ENCODE results near the gene FGF22.

The FGF22 gene

DNA sequence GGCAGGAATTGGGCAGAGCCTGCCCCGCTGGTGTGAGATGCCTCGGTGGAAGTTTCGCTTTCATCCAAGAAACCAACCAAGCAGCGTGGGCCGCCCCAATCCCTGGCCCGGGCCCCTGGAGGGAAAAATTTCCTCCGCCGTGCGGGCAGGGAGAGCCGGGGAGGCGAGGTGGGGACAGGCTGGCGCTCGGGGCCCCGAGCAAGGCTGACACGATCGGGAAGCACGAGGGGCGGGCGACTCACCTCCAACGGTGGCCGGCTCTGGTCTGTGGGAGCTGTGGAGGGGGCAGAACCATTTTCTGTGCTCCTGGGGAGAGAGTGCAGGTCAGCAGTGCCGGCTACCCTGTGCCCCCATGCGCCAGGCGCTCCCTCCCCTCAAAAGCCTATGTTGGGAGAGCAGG is 12.3 kb downstream of the FGF22 start:
- TF ChIP-seq, protein P1, sequence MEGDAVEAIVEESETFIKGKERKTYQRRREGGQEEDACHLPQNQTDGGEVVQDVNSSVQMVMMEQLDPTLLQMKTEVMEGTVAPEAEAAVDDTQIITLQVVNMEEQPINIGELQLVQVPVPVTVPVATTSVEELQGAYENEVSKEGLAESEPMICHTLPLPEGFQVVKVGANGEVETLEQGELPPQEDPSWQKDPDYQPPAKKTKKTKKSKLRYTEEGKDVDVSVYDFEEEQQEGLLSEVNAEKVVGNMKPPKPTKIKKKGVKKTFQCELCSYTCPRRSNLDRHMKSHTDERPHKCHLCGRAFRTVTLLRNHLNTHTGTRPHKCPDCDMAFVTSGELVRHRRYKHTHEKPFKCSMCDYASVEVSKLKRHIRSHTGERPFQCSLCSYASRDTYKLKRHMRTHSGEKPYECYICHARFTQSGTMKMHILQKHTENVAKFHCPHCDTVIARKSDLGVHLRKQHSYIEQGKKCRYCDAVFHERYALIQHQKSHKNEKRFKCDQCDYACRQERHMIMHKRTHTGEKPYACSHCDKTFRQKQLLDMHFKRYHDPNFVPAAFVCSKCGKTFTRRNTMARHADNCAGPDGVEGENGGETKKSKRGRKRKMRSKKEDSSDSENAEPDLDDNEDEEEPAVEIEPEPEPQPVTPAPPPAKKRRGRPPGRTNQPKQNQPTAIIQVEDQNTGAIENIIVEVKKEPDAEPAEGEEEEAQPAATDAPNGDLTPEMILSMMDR (IDR thresholded peaks at IDR 0.05; ENCODE audit: borderline replicate concordance, insufficient read depth, low read depth, low read length): no peak
- no peak overlapping the region for H3K4me3 ChIP-seq (ENCODE audit: low read depth, low read length)

DNA sequence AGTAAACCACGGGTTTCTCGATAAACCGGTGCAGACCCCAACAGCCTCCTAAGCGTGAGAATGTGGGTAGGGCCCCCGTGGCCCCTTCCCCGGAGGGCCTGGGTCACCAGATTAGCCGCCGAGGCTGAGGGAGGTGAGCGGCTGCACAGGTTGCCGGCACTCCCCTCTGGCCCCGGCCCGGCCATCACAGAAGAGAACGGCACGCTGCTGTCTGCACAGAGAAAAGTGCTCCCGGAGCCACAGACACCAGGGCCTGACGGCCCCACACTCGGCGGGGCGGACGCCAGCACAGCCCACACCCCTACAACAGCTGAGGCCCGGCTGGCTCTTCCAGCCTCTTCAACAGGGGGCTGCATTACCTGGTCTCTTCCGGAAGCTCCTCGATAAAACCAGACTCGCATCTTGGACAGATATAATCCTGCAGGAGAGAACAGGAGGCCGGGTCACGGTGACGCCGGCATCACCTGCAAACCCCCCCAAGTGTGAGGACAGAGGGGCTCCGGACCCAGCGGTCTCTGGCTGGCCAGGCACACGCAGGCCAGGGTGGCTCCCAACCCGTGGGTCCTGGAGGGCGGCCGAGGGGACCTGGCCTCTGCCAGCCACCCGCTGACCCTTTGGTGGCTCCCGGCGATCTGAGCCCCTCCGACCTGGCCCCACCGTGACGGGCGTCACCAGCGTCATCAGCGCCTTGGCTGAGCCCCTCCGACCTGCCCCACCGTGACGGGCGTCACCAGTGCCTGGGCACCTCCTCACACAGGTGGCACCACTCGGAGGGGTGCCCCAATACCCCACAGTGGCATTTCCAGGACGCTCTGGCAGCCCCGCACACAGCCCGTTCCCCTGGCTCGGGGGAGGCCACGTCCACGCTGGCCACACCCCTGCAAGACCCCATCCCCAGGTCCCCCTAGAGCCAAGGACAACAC is 13.0 kb downstream of the FGF22 start:
- no peak overlapping the region for H3K4me3 ChIP-seq (ENCODE audit: low read depth, low read length)
- TF ChIP-seq, protein P1 (IDR thresholded peaks at IDR 0.05; ENCODE audit: borderline replicate concordance, insufficient read depth, low read depth, low read length): no peak

DNA sequence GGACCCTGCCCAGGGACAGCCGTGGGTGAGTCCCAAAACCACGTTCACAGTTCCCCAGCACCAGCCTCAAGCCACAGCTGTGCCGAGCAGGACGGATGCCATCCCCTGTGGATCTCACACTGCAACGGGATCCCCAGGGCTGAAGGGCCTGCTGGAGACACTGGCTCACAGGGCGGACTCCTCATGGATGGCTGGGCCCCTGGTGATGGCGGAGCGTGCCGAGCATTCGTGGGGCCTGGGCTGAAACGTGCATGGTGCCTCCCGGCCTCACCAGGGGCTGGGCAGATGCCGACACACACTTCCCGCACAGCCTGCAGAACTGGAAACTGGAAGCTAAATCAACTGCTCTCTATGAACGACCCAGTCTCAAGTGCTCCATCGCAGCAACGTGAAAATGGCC is 13.7 kb downstream of the FGF22 start:
- TF ChIP-seq, protein P1 (IDR thresholded peaks at IDR 0.05; ENCODE audit: borderline replicate concordance, insufficient read depth, low read depth, low read length): no peak
- H3K4me3 ChIP-seq (ENCODE audit: low read depth, low read length): no peak overlapping the region

DNA sequence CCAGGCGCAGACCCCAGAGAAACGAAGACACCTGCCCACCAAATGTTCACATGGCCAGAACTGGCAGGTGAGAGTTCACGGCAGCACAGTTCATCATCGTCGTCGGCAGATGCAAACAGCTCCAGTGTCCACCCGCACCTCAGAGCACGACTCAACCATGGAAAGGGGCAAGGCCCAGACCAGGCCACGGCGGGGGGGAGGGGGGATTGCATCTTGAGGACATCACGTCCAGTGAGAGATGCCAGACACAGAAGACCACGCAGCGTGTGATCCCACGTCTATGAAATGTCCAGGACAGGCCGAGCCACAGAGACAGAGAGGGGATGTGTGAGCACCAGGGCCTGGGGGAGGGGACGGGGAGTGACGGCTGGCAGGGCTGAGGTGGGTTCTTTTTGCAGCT is 16.0 kb downstream of the FGF22 start:
- H3K4me3 ChIP-seq (ENCODE audit: low read depth, low read length): no peak overlapping the region
- TF ChIP-seq, protein P1 (IDR thresholded peaks at IDR 0.05; ENCODE audit: borderline replicate concordance, insufficient read depth, low read depth, low read length): no peak

DNA sequence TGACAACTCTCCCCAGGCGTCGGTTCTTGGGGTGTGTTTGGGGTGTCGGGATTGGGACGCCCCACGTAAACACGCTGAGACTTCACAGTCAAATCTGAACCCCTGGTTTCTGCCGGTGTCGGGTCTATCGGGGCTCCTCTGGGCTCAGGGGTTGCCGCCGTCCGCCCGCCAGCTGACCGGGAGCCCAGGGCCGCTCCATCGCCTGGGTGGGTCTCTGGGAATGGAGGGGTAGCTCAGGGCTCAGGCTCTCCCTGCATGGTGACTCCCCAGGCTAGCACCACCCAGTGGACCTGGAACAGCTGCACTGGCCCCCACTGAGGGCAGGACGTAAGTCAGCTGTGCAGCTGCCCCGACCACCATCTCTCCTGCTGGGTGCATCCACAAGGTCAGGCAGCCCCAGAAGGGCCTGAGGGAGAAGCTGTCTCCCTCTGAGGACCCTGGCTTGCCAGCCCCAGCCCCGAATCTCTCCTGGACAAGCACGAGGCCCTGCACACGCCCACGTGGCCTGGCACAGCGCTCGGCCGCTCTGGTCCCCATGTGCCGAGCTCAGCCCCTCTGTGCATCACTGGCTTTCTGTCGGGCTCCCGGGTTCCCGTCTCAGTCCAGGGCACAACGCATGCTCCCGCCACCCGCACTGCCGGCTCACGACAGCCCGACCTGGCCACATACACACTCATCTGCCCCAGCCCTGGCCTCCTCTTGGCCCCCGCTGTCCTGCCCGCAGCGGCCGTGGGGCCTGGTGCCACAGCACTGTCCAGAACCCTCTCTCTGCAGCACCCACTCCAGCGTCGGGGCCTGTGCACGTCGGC is 17.3 kb downstream of the FGF22 start:
- no peak overlapping the region for H3K4me3 ChIP-seq (ENCODE audit: low read depth, low read length)
- TF ChIP-seq, protein P1 (IDR thresholded peaks at IDR 0.05; ENCODE audit: borderline replicate concordance, insufficient read depth, low read depth, low read length): no peak

DNA sequence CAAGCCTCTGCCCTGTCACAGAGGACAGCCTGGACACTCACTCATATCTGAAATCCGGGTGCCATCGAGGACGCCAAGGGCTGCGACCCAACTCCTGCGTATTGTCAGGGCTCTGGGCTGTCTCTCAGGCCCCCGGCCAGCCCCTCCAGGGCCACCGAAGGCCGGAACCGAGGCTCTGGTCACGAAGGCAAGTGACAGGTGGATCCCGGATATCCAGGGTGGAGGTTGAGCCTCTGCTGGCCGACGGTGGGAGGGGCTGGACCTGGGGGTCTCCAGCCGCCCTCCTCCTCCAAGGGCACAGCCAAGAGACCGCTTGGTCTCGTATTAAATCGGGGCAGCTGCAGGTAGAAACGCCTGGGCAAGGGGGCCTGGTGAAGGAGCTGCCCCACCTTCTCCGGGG is 17.9 kb downstream of the FGF22 start:
- H3K4me3 ChIP-seq (ENCODE audit: low read depth, low read length): no peak overlapping the region
- TF ChIP-seq, protein P1 (IDR thresholded peaks at IDR 0.05; ENCODE audit: borderline replicate concordance, insufficient read depth, low read depth, low read length): no peak
